Kidney (tissue), 14 donors: ENCODE measurements around the gene SCP2. TPM values are rescaled to one million over a fixed set of nuclear protein-coding genes. Genes with fewer than 3 reads are reported as not detected.

Experiments used
- DNase-seq, 5 donors: peaks; one replicate each; pipeline ENCODE4 v3.0.0-alpha.2; 2013 to 2020
- FAIRE-seq: peaks from 2 replicates; lab custom pipeline; 2012; peaks lifted over from hg19 to GRCh38; lab: Jason Lieb, UNC
- H3K27ac ChIP-seq, 2 donors: one replicate each; pipeline ENCODE4 v1.7.0; 2013; ENCODE audit warnings: low read depth in 2 of 2, low read length in 2 of 2, inconsistent platforms in 1 of 2
- H3K27me3 ChIP-seq: one replicate; pipeline ENCODE4 v1.7.1; 2013; ENCODE audit warnings: low read length, inconsistent platforms; ENCODE audit not compliant: control insufficient read depth, insufficient read depth
- H3K36me3 ChIP-seq, 3 donors: one replicate each; pipeline versions ENCODE4 v1.7.0 to v1.7.1; 2013; ENCODE audit warnings: low read length in 3 of 3, control low read depth in 1 of 3, inconsistent platforms in 1 of 3; ENCODE audit not compliant: insufficient read depth in 3 of 3, control insufficient read depth in 2 of 3
- H3K4me1 ChIP-seq, 3 donors: one replicate each; pipeline versions ENCODE4 v1.7.0 to v1.7.1; 2013; ENCODE audit warnings: low read length in 3 of 3, inconsistent platforms in 1 of 3, low read depth in 1 of 3; ENCODE audit not compliant: control insufficient read depth in 2 of 3, insufficient read depth in 2 of 3
- H3K4me3 ChIP-seq, 3 donors: one replicate each; pipeline versions ENCODE4 v1.7.0 to v1.8.1; 2013; ENCODE audit warnings: low read length in 3 of 3, control low read depth in 1 of 3, inconsistent platforms in 1 of 3
- H3K9ac ChIP-seq, 3 donors: one replicate each; pipeline versions ENCODE4 v1.7.0 to v1.7.1; 2013; ENCODE audit warnings: low read length in 3 of 3, control low read depth in 1 of 3, inconsistent platforms in 1 of 3
- H3K9me3 ChIP-seq, 3 donors: one replicate each; pipeline versions ENCODE4 v1.7.0 to v1.7.1; 2013; ENCODE audit warnings: low read length in 3 of 3, control low read depth in 1 of 3, inconsistent platforms in 1 of 3; ENCODE audit not compliant: control insufficient read depth in 2 of 3, insufficient read depth in 1 of 3
- intact Hi-C: fragments of 100-400 bp; cut with DNase I; formaldehyde crosslinking; loops from one replicate; pipeline ENCODE4 v1.11.1; 2022
- polyA plus RNA-seq: library from polyadenylated mRNA; stranded (reverse); fragments of 350-450 nt; fragmentation: Illumina TruSeq; extraction: RNeasy Lipid Tissue Mini Kit (QIAGEN cat#74804); gene quantifications from one replicate; pipeline ENCODE4 v1.2.3, GENCODE V29; 2014; ENCODE audit warnings: low read depth, low replicate concordance; ENCODE audit not compliant: insufficient read depth
- total RNA-seq: library from RNA; stranded (reverse); fragmentation: NEBNext Ultra II Directional; extraction: Animal tissue kit (Norgen Biotek cat#: 25700); gene quantifications from one replicate; pipeline ENCODE4 v1.2.1, GENCODE V29; 2021
- TF ChIP-seq, protein P1 (sequence below): IDR thresholded peaks from 3 replicates; pipeline ENCODE4 v1.5.1; 2012; ENCODE audit warnings: mild to moderate bottlenecking, moderate library complexity, borderline replicate concordance; ENCODE audit not compliant: insufficient read depth; ENCODE audit errors: extremely low read depth
- donor health status: control.
- donor health status: control.
- donor health status: control.
- donor health status: control.
- donor health status: control.
- donor health status: DM: yes; HTN: yes; CAD: no.
- donor health status: Normal renal cell carcinoma (clear cell type).

SCP2 gene
- total and polyA plus RNA-seq, 2 donors from 2014 or later = 168 to 226 TPM

DNA sequence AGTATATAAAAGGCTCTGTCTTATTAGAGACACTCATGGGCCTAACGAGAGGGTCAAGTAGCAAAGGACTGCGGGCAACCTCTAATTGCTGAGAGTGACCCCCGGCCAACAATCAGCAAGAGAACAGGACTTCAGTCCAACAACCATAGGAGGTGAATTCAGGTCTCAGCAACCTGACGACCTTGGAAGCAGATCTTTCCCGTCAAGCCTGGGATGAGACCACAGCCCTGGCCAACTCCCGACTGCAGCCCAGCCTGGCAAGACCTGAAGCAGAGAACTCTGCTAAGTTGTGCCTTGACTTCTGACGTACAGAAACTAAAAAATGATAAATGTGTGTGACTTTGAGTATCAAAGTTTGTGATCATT, 11.2 kb upstream of the SCP2 start:
- no peak for FAIRE-seq
- no peak overlapping the region for H3K27ac ChIP-seq
- intact Hi-C loops = no loop called here

DNA sequence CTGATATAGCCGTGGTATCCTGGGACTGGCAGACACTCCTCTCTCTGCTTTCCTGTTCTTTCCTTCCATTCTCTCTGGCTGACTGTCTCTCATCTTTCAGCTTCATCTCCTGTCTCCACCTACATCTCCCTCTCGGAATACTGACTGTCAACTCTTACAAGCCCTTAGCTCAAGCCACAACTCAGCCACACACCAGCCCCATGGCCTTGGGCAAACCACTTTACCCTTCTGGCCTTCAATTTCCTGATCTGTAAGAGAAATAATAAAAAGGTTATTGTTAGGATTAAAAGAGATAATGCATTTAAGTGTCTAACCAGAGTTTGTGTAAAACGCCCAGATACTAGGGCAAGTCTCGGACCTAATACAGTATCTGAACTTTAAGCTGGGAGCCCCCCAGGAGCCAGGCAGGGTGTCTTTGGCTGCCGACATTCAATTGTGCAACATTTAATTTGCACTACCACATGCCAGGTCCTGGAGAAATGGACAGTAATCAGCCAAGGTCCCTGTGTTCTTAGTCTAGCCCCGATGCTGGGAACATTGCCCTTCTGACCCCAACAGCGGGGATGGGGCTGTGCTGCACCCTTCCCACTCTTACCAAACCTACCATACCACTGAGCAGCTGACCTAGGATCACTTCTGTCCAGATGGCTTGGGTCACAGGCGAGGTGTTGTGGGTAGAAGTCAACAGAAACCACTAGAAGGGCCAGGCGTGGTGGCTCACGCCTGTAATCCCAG, 10.7 kb upstream of the SCP2 start:
- no peak for FAIRE-seq
- H3K9ac ChIP-seq = no peak overlapping the region
- TF ChIP-seq, protein P1, sequence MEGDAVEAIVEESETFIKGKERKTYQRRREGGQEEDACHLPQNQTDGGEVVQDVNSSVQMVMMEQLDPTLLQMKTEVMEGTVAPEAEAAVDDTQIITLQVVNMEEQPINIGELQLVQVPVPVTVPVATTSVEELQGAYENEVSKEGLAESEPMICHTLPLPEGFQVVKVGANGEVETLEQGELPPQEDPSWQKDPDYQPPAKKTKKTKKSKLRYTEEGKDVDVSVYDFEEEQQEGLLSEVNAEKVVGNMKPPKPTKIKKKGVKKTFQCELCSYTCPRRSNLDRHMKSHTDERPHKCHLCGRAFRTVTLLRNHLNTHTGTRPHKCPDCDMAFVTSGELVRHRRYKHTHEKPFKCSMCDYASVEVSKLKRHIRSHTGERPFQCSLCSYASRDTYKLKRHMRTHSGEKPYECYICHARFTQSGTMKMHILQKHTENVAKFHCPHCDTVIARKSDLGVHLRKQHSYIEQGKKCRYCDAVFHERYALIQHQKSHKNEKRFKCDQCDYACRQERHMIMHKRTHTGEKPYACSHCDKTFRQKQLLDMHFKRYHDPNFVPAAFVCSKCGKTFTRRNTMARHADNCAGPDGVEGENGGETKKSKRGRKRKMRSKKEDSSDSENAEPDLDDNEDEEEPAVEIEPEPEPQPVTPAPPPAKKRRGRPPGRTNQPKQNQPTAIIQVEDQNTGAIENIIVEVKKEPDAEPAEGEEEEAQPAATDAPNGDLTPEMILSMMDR = no peak
- no peak overlapping the region for H3K27ac ChIP-seq
- H3K27me3 ChIP-seq = no peaks in the 10 kb centered on the region
- H3K4me3 ChIP-seq = no peak overlapping the region
- H3K9me3 ChIP-seq = no peaks in the 10 kb centered on the region
- DNase-seq = no peak
- peaks cover 0 to 4% (median 0%) of the 10 kb centered on the region in 3 donors for H3K36me3 ChIP-seq
- intact Hi-C loops = no loop called here
- H3K4me1 ChIP-seq = no peaks in the 10 kb centered on the region

More for the DNA sequence above, 11.2 kb upstream of the SCP2 start:
- Histone ChIP-seq H3K27me3 (no peaks in the 10 kb centered on the region), H3K36me3 (peaks cover 0 to 4% (median 3%) of the 10 kb centered on the region in 3 donors), H3K4me1 (no peaks in the 10 kb centered on the region), H3K9me3 (no peaks in the 10 kb centered on the region), H3K4me3 (no peak overlapping the region), H3K9ac (no peak overlapping the region)
- TF ChIP-seq, protein P1 = no peak
- DNase-seq = no peak

DNA sequence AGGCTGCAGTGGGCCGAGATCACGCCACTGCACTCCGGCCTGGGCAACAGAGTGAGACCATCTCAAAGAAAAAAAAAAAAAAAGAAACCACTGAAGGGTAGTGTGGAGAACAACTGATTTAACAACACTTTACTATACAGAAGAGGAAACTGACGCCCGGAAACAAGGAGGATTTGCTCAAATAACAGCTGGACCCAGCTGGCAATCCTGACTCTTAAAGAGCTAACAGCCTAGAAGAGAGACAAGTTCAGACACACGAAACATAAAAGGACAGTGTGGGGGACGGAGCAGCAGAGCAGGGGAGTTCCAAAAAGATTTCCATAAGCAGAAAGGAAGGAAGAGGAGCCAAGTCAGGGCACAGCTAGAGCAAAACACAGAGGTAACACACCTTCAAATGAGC, 9.9 kb upstream of the SCP2 start:
- Histone ChIP-seq H3K27ac (no peak overlapping the region), H3K36me3 (peaks cover 0 to 4% (median 0%) of the 10 kb centered on the region in 3 donors), H3K4me1 (no peaks in the 10 kb centered on the region), H3K9me3 (no peaks in the 10 kb centered on the region), H3K9ac (no peak overlapping the region), H3K27me3 (no peaks in the 10 kb centered on the region), H3K4me3 (no peak overlapping the region)
- TF ChIP-seq, protein P1 = no peak
- intact Hi-C loops = no loop called here
- DNase-seq = peak in 3 of 5 donors; percentile 44 to 92 (median 67)
- no peak for FAIRE-seq
